ENCODE data around the gene COL24A1. TPM values are rescaled to one million over a fixed set of nuclear protein-coding genes. Genes with fewer than 3 reads are reported as not detected.

The COL24A1 gene
- total RNA-seq, 1 experiment from 2014 or later: 0.08 TPM

DNA sequence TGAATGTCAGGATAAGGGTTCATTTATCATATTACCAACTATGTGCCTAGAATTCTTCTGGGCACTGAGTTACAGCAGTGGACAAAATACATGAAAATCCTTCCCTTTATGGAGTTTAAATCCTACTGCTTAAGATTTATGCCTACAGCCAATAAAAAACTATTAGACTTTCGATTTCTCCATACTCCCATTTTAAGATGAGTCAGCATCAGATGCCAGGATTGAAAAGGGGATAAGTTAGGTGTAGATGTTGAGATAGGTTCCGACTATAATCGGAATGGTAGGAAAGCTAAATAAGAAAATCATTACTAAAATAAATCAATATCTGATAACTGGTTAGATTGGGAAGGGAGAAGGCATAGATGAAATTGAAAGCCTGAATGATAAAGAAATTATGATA is 3.2 kb upstream of the COL24A1 start:
- H3K4me3 ChIP-seq (ENCODE audit: low read depth in 2 of 2, low read length in 2 of 2): no peak overlapping the region
- H3K4me1 ChIP-seq (ENCODE audit: control insufficient read depth, insufficient read depth, low read length): 0 out of 2 replicates have a peak, but pooled peaks cover 7% of the 10 kb centered on the region
- H3K36me3 ChIP-seq (ENCODE audit: control insufficient read depth, insufficient read depth, low read length): no peaks in the 10 kb centered on the region
- ATAC-seq (no peak), DNase-seq (ENCODE audit: low read depth, low spot score) (no peak)
- BruUV-seq (replicated peaks): no TSS peak
- H3K27ac ChIP-seq (ENCODE audit: low read length): no peak overlapping the region
- intact Hi-C loops (cut with micrococcal nuclease; ENCODE audit: unreplicated experiment): loop anchor here (10.0 kb wide), 1 partner anchor 455 kb away; the partner anchor contains the start of gene ZNHIT6
- POLR2A ChIA-PET: no interaction called here
- TF ChIP-seq POLR2AphosphoS5 (IDR thresholded peaks at IDR 0.05; ENCODE audit: low read depth, low read length): no peak
- TF ChIP-seq SIN3A (IDR thresholded peaks at IDR 0.05; ENCODE audit: borderline replicate concordance, insufficient read depth, low read depth, low read length): no peak
- TF ChIP-seq TCF7L2 (IDR thresholded peaks at IDR 0.05; ENCODE audit: low read depth, low read length): no peak
- TF ChIP-seq, protein P1, sequence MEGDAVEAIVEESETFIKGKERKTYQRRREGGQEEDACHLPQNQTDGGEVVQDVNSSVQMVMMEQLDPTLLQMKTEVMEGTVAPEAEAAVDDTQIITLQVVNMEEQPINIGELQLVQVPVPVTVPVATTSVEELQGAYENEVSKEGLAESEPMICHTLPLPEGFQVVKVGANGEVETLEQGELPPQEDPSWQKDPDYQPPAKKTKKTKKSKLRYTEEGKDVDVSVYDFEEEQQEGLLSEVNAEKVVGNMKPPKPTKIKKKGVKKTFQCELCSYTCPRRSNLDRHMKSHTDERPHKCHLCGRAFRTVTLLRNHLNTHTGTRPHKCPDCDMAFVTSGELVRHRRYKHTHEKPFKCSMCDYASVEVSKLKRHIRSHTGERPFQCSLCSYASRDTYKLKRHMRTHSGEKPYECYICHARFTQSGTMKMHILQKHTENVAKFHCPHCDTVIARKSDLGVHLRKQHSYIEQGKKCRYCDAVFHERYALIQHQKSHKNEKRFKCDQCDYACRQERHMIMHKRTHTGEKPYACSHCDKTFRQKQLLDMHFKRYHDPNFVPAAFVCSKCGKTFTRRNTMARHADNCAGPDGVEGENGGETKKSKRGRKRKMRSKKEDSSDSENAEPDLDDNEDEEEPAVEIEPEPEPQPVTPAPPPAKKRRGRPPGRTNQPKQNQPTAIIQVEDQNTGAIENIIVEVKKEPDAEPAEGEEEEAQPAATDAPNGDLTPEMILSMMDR (IDR thresholded peaks at IDR 0.05): no peak
- TF ChIP-seq, protein P2, sequence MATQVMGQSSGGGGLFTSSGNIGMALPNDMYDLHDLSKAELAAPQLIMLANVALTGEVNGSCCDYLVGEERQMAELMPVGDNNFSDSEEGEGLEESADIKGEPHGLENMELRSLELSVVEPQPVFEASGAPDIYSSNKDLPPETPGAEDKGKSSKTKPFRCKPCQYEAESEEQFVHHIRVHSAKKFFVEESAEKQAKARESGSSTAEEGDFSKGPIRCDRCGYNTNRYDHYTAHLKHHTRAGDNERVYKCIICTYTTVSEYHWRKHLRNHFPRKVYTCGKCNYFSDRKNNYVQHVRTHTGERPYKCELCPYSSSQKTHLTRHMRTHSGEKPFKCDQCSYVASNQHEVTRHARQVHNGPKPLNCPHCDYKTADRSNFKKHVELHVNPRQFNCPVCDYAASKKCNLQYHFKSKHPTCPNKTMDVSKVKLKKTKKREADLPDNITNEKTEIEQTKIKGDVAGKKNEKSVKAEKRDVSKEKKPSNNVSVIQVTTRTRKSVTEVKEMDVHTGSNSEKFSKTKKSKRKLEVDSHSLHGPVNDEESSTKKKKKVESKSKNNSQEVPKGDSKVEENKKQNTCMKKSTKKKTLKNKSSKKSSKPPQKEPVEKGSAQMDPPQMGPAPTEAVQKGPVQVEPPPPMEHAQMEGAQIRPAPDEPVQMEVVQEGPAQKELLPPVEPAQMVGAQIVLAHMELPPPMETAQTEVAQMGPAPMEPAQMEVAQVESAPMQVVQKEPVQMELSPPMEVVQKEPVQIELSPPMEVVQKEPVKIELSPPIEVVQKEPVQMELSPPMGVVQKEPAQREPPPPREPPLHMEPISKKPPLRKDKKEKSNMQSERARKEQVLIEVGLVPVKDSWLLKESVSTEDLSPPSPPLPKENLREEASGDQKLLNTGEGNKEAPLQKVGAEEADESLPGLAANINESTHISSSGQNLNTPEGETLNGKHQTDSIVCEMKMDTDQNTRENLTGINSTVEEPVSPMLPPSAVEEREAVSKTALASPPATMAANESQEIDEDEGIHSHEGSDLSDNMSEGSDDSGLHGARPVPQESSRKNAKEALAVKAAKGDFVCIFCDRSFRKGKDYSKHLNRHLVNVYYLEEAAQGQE (IDR thresholded peaks at IDR 0.05; ENCODE audit: insufficient read depth in 1 of 2, low read depth in 2 of 2, low read length in 1 of 2): no peak
- in situ Hi-C loops (cut with HindIII; ENCODE audit: low pct_unique_long_range_greater_than_20kb, low sequenced_read_pairs): no loop called here
- no peaks in the 10 kb centered on the region for H3K9me3 ChIP-seq (ENCODE audit: control insufficient read depth, insufficient read depth, low read depth, low read length)
- peaks cover 28% of the 10 kb centered on the region for H3K27me3 ChIP-seq (ENCODE audit: control insufficient read depth, insufficient read depth, low read length)
- CTCF ChIA-PET: no interaction called here

- ATAC-seq: peak; percentile 68
- intact Hi-C loops (cut with micrococcal nuclease; ENCODE audit: unreplicated experiment) (loop anchor here (10.0 kb wide), 1 partner anchor 451 kb away; the partner anchor contains the start of gene ZNHIT6), in situ Hi-C loops (cut with HindIII; ENCODE audit: low pct_unique_long_range_greater_than_20kb, low sequenced_read_pairs) (no loop called here)
- no peaks in the 10 kb centered on the region for H3K9me3 ChIP-seq (ENCODE audit: control insufficient read depth, insufficient read depth, low read depth, low read length)
- CTCF ChIA-PET: no interaction called here
- TF ChIP-seq SIN3A (IDR thresholded peaks at IDR 0.05; ENCODE audit: borderline replicate concordance, insufficient read depth, low read depth, low read length) (no peak), POLR2AphosphoS5 (IDR thresholded peaks at IDR 0.05; ENCODE audit: low read depth, low read length) (no peak), TCF7L2 (IDR thresholded peaks at IDR 0.05; ENCODE audit: low read depth, low read length) (no peak)
- TF ChIP-seq, protein P1 (IDR thresholded peaks at IDR 0.05): no peak
- TF ChIP-seq, protein P2 (IDR thresholded peaks at IDR 0.05; ENCODE audit: insufficient read depth in 1 of 2, low read depth in 2 of 2, low read length in 1 of 2): no peak
- H3K4me3 ChIP-seq (ENCODE audit: low read depth in 2 of 2, low read length in 2 of 2): peak overlapping the region; percentile 24 to 46
- no TSS peak for BruUV-seq (replicated peaks)
- no peak for DNase-seq (ENCODE audit: low read depth, low spot score)
- 0 out of 2 replicates have a peak, but pooled peaks cover 7% of the 10 kb centered on the region for H3K4me1 ChIP-seq (ENCODE audit: control insufficient read depth, insufficient read depth, low read length)
- peaks cover 37% of the 10 kb centered on the region for H3K27me3 ChIP-seq (ENCODE audit: control insufficient read depth, insufficient read depth, low read length)
- H3K27ac ChIP-seq (ENCODE audit: low read length): no peak overlapping the region
- POLR2A ChIA-PET: interaction anchor here (0.7 kb wide), 1 partner anchor 888 kb away, joined by 3 read pairs; no protein-coding TSS in a partner anchor
- H3K36me3 ChIP-seq (ENCODE audit: control insufficient read depth, insufficient read depth, low read length): no peaks in the 10 kb centered on the region
Measured at GRCh38 chr1:86155807-86156565, 586 bp downstream of the COL24A1 start.

Data from Panc1 (cell line).